Spinal cord (tissue), 10 donors: ENCODE data around the gene KLHL36. TPM values are rescaled to one million over a fixed set of nuclear protein-coding genes. Genes with fewer than 3 reads are reported as not detected.

ENCODE experiments used
- DNase-seq, 6 donors: peaks; one replicate each; pipeline versions ENCODE4 v3.0.0 to v3.0.0-alpha.2; 2013 to 2015; ENCODE audit warnings: low spot score in 6 of 6, low read depth in 4 of 6
- H3K27ac ChIP-seq: one replicate; pipeline ENCODE4 v1.5.1; 2013; ENCODE audit warnings: low read depth, low read length, control low read depth
- H3K27me3 ChIP-seq: one replicate; pipeline ENCODE4 v1.6.1; 2013; ENCODE audit warnings: low read length; ENCODE audit not compliant: control insufficient read depth, insufficient read depth
- H3K36me3 ChIP-seq: one replicate; pipeline ENCODE4 v1.6.1; 2013; ENCODE audit warnings: low read length; ENCODE audit not compliant: control insufficient read depth, insufficient read depth
- H3K4me1 ChIP-seq: one replicate; pipeline ENCODE4 v1.6.1; 2013; ENCODE audit warnings: low read length; ENCODE audit not compliant: control insufficient read depth, insufficient read depth
- H3K4me3 ChIP-seq: one replicate; pipeline ENCODE4 v1.5.1; 2013; ENCODE audit warnings: low read depth, low read length, control low read depth
- H3K9me3 ChIP-seq: one replicate; pipeline ENCODE4 v1.6.1; 2013; ENCODE audit warnings: low read length; ENCODE audit not compliant: control insufficient read depth, insufficient read depth
- WGBS: methylation state at CpG from one replicate; pipeline ENCODE4 v1.1.5; 2013; ENCODE audit warnings: missing lambda C conversion rate; ENCODE audit not compliant: insufficient coverage; 5-methylcytosine and 5-hydroxymethylcytosine counted together
- polyA plus RNA-seq, 2 donors: library from polyadenylated mRNA; unstranded; fragments of 120-200 nt; gene quantifications; one replicate each; pipeline ENCODE4 v1.2.1, GENCODE V29; 2013; ENCODE audit not compliant: insufficient read length in 2 of 2
- total RNA-seq, 2 donors: library from RNA; depleted of rRNA in 1 of 2; stranded (reverse); fragments of 120-200 nt in 1 of 2; fragments of >200 nt in 1 of 2; gene quantifications; one replicate each; pipeline versions ENCODE4 v1.2.3 to v1.2.4, GENCODE V29; 2013 to 2014
- donor health status: healthy.

The KLHL36 gene
- total and polyA plus RNA-seq, 4 donors = 30.0 to 31.8 (median 30.8) TPM

- no peaks in the 10 kb centered on the region for H3K4me1 ChIP-seq
- H3K27ac ChIP-seq = no peak overlapping the region
- no peak overlapping the region for H3K4me3 ChIP-seq
- WGBS = 79% methylated on average over 8 of the region's 14 CpGs
- no peaks in the 10 kb centered on the region for H3K9me3 ChIP-seq
- H3K27me3 ChIP-seq = no peaks in the 10 kb centered on the region
- no peaks in the 10 kb centered on the region for H3K36me3 ChIP-seq
- DNase-seq = no peak
Observed at GRCh38 chr16:84677017-84677803, 28.9 kb downstream of the KLHL36 start.

- Histone ChIP-seq H3K9me3 (no peaks in the 10 kb centered on the region), H3K36me3 (no peaks in the 10 kb centered on the region), H3K27ac (no peak overlapping the region), H3K27me3 (no peaks in the 10 kb centered on the region), H3K4me1 (no peaks in the 10 kb centered on the region), H3K4me3 (no peak overlapping the region)
- DNase-seq = no peak
- WGBS = 50% methylated on average over 2 of the region's 10 CpGs
Observed at GRCh38 chr16:84677849-84678248, 29.5 kb downstream of the KLHL36 start.

GRCh38 chr16:84678541-84678940, 30.2 kb downstream of the KLHL36 start:
- no peak for DNase-seq
- Histone ChIP-seq H3K36me3 (no peaks in the 10 kb centered on the region), H3K4me1 (no peaks in the 10 kb centered on the region), H3K9me3 (no peaks in the 10 kb centered on the region), H3K27ac (no peak overlapping the region), H3K27me3 (no peaks in the 10 kb centered on the region), H3K4me3 (no peak overlapping the region)
- WGBS = 89% methylated on average over 7 of the region's 9 CpGs

GRCh38 chr16:84680165-84680842, 32.0 kb downstream of the KLHL36 start:
- no peak overlapping the region for H3K27ac ChIP-seq
- H3K4me3 ChIP-seq = no peak overlapping the region
- DNase-seq = no peak
- no peaks in the 10 kb centered on the region for H3K27me3 ChIP-seq
- WGBS = 82% methylated on average over 5 of the region's 10 CpGs
- no peaks in the 10 kb centered on the region for H3K4me1 ChIP-seq
- H3K36me3 ChIP-seq = no peaks in the 10 kb centered on the region
- no peaks in the 10 kb centered on the region for H3K9me3 ChIP-seq

GRCh38 chr16:84680843-84681629, 32.7 kb downstream of the KLHL36 start:
- Histone ChIP-seq H3K4me3 (no peak overlapping the region), H3K9me3 (no peaks in the 10 kb centered on the region), H3K27me3 (no peaks in the 10 kb centered on the region), H3K27ac (no peak overlapping the region), H3K36me3 (no peaks in the 10 kb centered on the region), H3K4me1 (no peaks in the 10 kb centered on the region)
- WGBS = 88% methylated on average over 2 of the region's 4 CpGs
- no peak for DNase-seq

- Histone ChIP-seq H3K4me3 (no peak overlapping the region), H3K4me1 (no peaks in the 10 kb centered on the region), H3K36me3 (no peaks in the 10 kb centered on the region), H3K27me3 (no peaks in the 10 kb centered on the region), H3K27ac (no peak overlapping the region), H3K9me3 (no peaks in the 10 kb centered on the region)
- no peak for DNase-seq
- 52% methylated on average over 4 of the region's 15 CpGs for WGBS
Observed at GRCh38 chr16:84683691-84684591, 35.6 kb downstream of the KLHL36 start.

- no peak for DNase-seq
- no peaks in the 10 kb centered on the region for H3K36me3 ChIP-seq
- H3K27ac ChIP-seq = no peak overlapping the region
- no peaks in the 10 kb centered on the region for H3K4me1 ChIP-seq
- no peaks in the 10 kb centered on the region for H3K27me3 ChIP-seq
- H3K9me3 ChIP-seq = no peaks in the 10 kb centered on the region
- WGBS = 100% methylated on average over 3 of the region's 4 CpGs
- H3K4me3 ChIP-seq = no peak overlapping the region
Observed at GRCh38 chr16:84684592-84684965, 36.3 kb downstream of the KLHL36 start.

GRCh38 chr16:84685210-84685609, 36.9 kb downstream of the KLHL36 start:
- H3K9me3 ChIP-seq = no peaks in the 10 kb centered on the region
- no peaks in the 10 kb centered on the region for H3K4me1 ChIP-seq

GRCh38 chr16:84686707-84687298, 38.5 kb downstream of the KLHL36 start:
- Histone ChIP-seq H3K4me3 (no peak overlapping the region), H3K27ac (no peak overlapping the region), H3K36me3 (no peaks in the 10 kb centered on the region), H3K9me3 (no peaks in the 10 kb centered on the region), H3K27me3 (no peaks in the 10 kb centered on the region), H3K4me1 (no peaks in the 10 kb centered on the region)
- DNase-seq = no peak
- 86% methylated on average over 5 of the region's 6 CpGs for WGBS

More at GRCh38 chr16:84685210-84685609, 36.9 kb downstream of the KLHL36 start:
- no peak for DNase-seq
- no peak overlapping the region for H3K4me3 ChIP-seq
- H3K27ac ChIP-seq = no peak overlapping the region
- H3K27me3 ChIP-seq = no peaks in the 10 kb centered on the region
- 73% methylated on average over 6 of the region's 8 CpGs for WGBS
- no peaks in the 10 kb centered on the region for H3K36me3 ChIP-seq
